ENCODE measurements around the gene PLA2G3. TPM values are rescaled to one million over a fixed set of nuclear protein-coding genes. Genes with fewer than 3 reads are reported as not detected.

Gene PLA2G3, protein sequence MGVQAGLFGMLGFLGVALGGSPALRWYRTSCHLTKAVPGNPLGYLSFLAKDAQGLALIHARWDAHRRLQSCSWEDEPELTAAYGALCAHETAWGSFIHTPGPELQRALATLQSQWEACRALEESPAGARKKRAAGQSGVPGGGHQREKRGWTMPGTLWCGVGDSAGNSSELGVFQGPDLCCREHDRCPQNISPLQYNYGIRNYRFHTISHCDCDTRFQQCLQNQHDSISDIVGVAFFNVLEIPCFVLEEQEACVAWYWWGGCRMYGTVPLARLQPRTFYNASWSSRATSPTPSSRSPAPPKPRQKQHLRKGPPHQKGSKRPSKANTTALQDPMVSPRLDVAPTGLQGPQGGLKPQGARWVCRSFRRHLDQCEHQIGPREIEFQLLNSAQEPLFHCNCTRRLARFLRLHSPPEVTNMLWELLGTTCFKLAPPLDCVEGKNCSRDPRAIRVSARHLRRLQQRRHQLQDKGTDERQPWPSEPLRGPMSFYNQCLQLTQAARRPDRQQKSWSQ
- 20.4 and 21.5 TPM in 2 replicates for total RNA-seq (2021)
- percentile 70 among the genes with signal in this experiment for Bru-seq, nascent RNA
- percentile 65 among the genes with signal in this experiment for BruChase-seq, experiment 1, labeled RNA remaining after a 2-hour chase
- BruChase-seq, experiment 2, labeled RNA remaining after a 6-hour chase: percentile 74 among the genes with signal in this experiment
- long read RNA-seq, transcript PLA2G3-201 (7 exons, 2,697 nt): major isoform, 17 of 30 reads
- long read RNA-seq, partial matches to known transcripts: 3 of 30 reads
- long read RNA-seq, other reads (novel, unspliced or antisense): 10 of 30 reads

DNA sequence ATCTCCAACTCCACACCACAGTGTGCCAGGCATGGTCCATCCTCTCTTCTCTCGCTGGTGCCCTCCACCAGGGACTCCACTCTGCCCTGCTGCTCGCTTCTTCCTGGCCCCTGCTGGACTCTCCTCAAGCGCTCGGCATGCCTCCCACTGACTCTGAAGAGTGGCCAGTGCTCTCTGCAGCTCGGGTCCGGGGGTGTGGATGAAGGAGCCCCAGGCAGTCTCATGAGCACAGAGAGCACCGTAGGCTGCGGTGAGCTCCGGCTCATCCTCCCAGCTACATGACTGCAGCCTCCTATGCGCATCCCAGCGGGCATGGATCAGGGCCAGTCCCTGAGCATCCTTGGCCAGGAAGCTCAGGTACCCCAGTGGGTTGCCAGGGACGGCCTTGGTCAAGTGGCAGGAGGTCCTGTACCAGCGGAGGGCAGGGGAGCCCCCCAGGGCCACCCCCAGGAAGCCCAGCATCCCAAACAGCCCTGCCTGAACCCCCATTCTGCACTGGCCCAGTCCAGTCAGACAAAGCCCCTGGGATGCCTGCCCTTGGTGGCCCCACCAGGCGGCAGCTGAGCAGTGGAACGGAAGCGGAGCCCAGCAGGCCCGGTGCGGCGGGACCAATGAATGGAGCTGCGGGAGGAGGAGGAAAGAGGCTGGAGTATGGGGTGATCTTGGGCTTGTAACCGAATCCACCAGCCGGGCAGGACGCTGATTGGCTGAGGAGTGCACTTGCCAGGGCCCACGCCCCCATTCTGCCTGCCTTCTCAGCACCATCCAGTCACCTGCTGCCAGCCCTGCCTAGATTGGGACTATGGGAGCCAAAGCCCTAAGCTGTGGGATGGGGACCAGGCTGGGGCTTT lies at the start of gene PLA2G3:
Gene PLA2G3, minus strand, starts transcription at position 643 of the 851 bp plus-strand sequence. Its CDS starts 154 bp downstream, at position 489.
- no TSS peak for BruUV-seq (replicated peaks)
- H3K4me3 ChIP-seq (ENCODE audit: low read depth, low read length, poor library complexity, severe bottlenecking): peak within 1 kb of the TSS; percentile 82
- no peaks in the 10 kb centered on the region for H3K27me3 ChIP-seq (replicated peaks; ENCODE audit: insufficient read depth, low read depth, low read length, poor library complexity)

GRCh38 chr22:31187627-31188026 lies 47.3 kb upstream of the PLA2G3 start:
- ChIA-PET POLR2A (ENCODE audit: low non-redundant PET) (no interaction called here), CTCF (no interaction called here)
- no peak overlapping the region for H3K27ac ChIP-seq (ENCODE audit: low read depth, low read length, poor library complexity, severe bottlenecking)
- no TSS peak for BruUV-seq (replicated peaks)
- H3K4me3 ChIP-seq (ENCODE audit: low read depth, low read length, poor library complexity, severe bottlenecking): no peak overlapping the region
- no peaks in the 10 kb centered on the region for H3K9me3 ChIP-seq (ENCODE audit: low read depth, low read length, poor library complexity, severe bottlenecking)
- H3K4me1 ChIP-seq (ENCODE audit: insufficient read depth, low read length, poor library complexity, severe bottlenecking): no peaks in the 10 kb centered on the region
- no peak for DNase-seq (ENCODE audit: low spot score)
- H3K27me3 ChIP-seq (replicated peaks; ENCODE audit: insufficient read depth, low read depth, low read length, poor library complexity): no peaks in the 10 kb centered on the region
- no peak for TF ChIP-seq EZH2 (IDR thresholded peaks at IDR 0.05; ENCODE audit: borderline replicate concordance, low read depth, low read length, poor library complexity, severe bottlenecking)
- no peak for TF ChIP-seq CTCF (conservative IDR thresholded peaks at IDR 0.05; ENCODE audit: low read depth, low read length)
- no peaks in the 10 kb centered on the region for H3K36me3 ChIP-seq (ENCODE audit: insufficient read depth, low read length, poor library complexity, severe bottlenecking)
- intact Hi-C loops (cut with micrococcal nuclease; ENCODE audit: unreplicated experiment): no loop called here

More for the DNA sequence above, at the start of gene PLA2G3:
- POLR2A ChIA-PET (ENCODE audit: low non-redundant PET): no interaction called here
- H3K9me3 ChIP-seq (ENCODE audit: low read depth, low read length, poor library complexity, severe bottlenecking): no peaks in the 10 kb centered on the region
- DNase-seq (ENCODE audit: low spot score): peak; percentile 96
- H3K36me3 ChIP-seq (ENCODE audit: insufficient read depth, low read length, poor library complexity, severe bottlenecking): peaks cover 33% of the 10 kb centered on the region
- CTCF ChIA-PET: interaction anchor here (0.9 kb wide), 1 partner anchor 33 kb away, joined by 3 read pairs; the partner anchor contains the start of gene SELENOM
- peaks cover 25% of the 10 kb centered on the region for H3K4me1 ChIP-seq (ENCODE audit: insufficient read depth, low read length, poor library complexity, severe bottlenecking)
- intact Hi-C loops (cut with micrococcal nuclease; ENCODE audit: unreplicated experiment): no loop called here
- TF ChIP-seq EZH2 (IDR thresholded peaks at IDR 0.05; ENCODE audit: borderline replicate concordance, low read depth, low read length, poor library complexity, severe bottlenecking) (no peak), CTCF (conservative IDR thresholded peaks at IDR 0.05; ENCODE audit: low read depth, low read length) (peak; percentile 45)
- peak within 1 kb of the TSS; percentile 81 for H3K27ac ChIP-seq (ENCODE audit: low read depth, low read length, poor library complexity, severe bottlenecking)

DNA sequence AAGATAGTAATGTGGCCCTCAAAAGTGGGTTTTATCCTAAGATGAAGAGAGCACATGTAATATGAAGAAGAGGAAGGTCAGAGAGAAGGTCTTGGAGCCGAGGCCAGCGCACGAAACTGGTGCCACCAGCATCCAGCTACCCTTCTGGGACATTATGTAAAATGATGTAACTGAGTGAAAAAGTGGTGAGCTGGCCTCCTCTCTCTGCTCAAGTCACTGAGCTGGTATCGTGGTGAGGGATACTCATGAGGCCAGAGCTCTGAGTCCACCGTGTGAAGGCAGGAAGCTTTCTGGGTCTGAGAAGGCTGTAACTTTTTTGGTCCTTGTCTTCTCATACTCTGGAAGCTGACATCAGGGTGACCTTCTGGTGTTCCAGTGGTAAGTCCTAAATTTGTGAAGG lies 44.7 kb upstream of the PLA2G3 start:
- ChIA-PET POLR2A (ENCODE audit: low non-redundant PET) (no interaction called here), CTCF (no interaction called here)

More for the DNA sequence above, 44.7 kb upstream of the PLA2G3 start:
- TF ChIP-seq CTCF (conservative IDR thresholded peaks at IDR 0.05; ENCODE audit: low read depth, low read length): no peak
- DNase-seq (ENCODE audit: low spot score): no peak
- Histone ChIP-seq H3K36me3 (ENCODE audit: insufficient read depth, low read length, poor library complexity, severe bottlenecking) (no peaks in the 10 kb centered on the region), H3K4me3 (ENCODE audit: low read depth, low read length, poor library complexity, severe bottlenecking) (no peak overlapping the region), H3K4me1 (ENCODE audit: insufficient read depth, low read length, poor library complexity, severe bottlenecking) (no peaks in the 10 kb centered on the region), H3K27ac (ENCODE audit: low read depth, low read length, poor library complexity, severe bottlenecking) (no peak overlapping the region), H3K27me3 (replicated peaks; ENCODE audit: insufficient read depth, low read depth, low read length, poor library complexity) (no peaks in the 10 kb centered on the region), H3K9me3 (ENCODE audit: low read depth, low read length, poor library complexity, severe bottlenecking) (no peaks in the 10 kb centered on the region)
- no TSS peak for BruUV-seq (replicated peaks)
- intact Hi-C loops (cut with micrococcal nuclease; ENCODE audit: unreplicated experiment): no loop called here
